ENCODE measurements around the gene SHH.

GRCh38 chr7:155795401-155795800, 16.9 kb downstream of the SHH start:
- TF ChIP-seq EZH2phosphoT487 (IDR thresholded peaks at IDR 0.05; ENCODE audit: borderline replicate concordance), result no peak
- TF ChIP-seq, protein P1, sequence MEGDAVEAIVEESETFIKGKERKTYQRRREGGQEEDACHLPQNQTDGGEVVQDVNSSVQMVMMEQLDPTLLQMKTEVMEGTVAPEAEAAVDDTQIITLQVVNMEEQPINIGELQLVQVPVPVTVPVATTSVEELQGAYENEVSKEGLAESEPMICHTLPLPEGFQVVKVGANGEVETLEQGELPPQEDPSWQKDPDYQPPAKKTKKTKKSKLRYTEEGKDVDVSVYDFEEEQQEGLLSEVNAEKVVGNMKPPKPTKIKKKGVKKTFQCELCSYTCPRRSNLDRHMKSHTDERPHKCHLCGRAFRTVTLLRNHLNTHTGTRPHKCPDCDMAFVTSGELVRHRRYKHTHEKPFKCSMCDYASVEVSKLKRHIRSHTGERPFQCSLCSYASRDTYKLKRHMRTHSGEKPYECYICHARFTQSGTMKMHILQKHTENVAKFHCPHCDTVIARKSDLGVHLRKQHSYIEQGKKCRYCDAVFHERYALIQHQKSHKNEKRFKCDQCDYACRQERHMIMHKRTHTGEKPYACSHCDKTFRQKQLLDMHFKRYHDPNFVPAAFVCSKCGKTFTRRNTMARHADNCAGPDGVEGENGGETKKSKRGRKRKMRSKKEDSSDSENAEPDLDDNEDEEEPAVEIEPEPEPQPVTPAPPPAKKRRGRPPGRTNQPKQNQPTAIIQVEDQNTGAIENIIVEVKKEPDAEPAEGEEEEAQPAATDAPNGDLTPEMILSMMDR (conservative IDR thresholded peaks at IDR 0.05; ENCODE audit: low read length), result no peak

Data from Loucy (cell line).